Skin epidermis (tissue), 12 donors: ENCODE data around the gene UNC5C.
A peak's percentile ranks its signal among the peaks of the same experiment; 100 is the strongest.

Experiments
- H3K27ac ChIP-seq, 21 experiments: fragments of 200-600 bp; sonication (generic) in 11 of 21; one replicate each; pipeline ENCODE4 v1.5.0; 2020; ENCODE audit warnings: mild to moderate bottlenecking in 3 of 21, inconsistent platforms in 2 of 21, moderate library complexity in 2 of 21
- H3K4me3 ChIP-seq, 7 experiments: fragments of 200-600 bp; sonication (generic) in 2 of 7; one replicate each; pipeline ENCODE4 v1.5.0; 2020; ENCODE audit warnings: inconsistent platforms in 2 of 7, mild to moderate bottlenecking in 2 of 7, moderate library complexity in 1 of 7

UNC5C gene

DNA sequence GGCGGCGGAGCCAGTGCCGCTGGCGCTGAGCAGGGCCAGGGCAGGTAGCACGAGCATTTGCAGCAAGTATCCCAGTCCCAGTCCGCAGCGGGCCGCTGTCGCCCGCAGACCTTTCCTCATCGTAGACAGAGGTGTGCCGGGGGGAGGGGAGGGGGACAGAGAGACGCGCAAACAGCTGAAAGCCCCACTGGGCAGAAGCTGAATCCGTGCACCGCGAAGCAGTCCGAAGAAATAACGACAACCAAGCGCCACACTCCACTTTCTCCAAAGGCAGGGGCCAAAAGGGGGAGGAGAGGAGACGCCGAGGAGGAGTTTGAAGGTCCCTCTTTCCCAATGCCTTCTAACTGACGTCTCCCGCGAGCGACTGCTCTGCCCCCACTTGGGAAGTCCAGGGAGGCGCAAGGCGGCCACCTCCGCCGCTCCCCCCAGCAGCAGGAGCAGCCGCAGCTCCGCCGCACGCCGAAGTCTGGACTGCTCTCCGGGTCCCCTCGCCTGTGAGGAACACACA is at the start of gene UNC5C:
TSS of gene UNC5C (minus strand) at position 236 of the 508 bp plus-strand sequence.
- peak within 1 kb of the TSS; percentile 19 to 41 (median 30) for H3K4me3 ChIP-seq
- H3K27ac ChIP-seq = peak within 1 kb of the TSS in 7 of 21 experiments; percentile 0 to 43 (median 28)

DNA sequence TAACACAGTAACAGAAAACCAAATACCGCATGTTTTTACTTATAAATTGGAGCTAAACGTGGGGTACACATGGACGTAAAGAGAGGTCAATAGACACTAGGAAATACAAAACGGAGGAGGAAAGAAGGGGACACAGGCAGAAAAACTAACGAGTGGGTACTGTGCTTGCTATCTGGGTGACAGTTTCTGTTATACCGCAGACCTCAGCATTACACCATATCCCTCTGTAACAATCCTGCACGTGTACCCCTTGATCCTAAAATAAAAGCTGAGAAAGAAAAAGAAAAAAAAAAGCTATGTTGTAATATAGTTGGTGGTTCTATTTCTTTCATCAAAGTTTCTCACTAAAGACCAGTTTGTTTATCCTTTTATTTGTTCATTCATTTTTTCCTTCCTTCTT is 47.9 kb upstream of the UNC5C start:
- Histone ChIP-seq H3K27ac (no peak overlapping the region), H3K4me3 (no peak overlapping the region)

DNA sequence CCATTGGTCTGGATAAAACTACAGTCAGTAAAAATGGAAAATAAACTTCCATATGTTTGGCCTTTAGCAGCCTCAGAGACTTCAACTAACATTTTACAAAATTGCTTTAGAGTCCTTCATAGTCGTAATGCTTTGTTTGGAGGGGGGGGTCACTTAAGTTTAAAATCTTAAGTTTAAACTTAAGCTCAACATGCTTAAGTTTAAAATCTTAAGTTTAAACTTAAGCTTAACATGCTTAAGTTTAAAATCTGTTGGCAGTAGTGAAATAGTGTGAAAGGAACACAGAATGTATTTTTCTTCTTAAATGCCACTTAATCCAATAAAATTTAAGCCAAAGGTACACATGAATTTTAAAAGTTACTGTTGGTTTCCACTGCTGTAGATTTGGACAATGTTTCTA is 45.9 kb upstream of the UNC5C start:
- H3K27ac ChIP-seq = no peak overlapping the region
- no peak overlapping the region for H3K4me3 ChIP-seq

DNA sequence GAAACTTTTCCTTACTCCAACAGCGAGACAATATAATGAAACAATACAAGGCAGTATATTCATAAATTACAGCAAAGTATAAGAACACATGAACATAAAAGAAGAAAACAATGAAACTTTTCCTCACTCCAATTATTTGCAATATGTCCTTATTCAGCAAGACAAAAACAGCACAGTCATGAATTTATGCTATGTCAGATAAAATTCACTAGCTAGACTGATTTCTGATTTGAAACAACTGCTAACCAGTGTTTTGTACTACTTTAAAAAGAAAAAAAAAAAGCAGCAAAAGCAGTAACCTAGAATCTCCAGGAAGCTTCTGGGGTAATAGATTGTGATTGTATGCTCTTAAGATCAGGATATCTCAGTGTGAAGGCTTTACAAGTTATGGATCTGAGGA is 45.2 kb upstream of the UNC5C start:
- H3K4me3 ChIP-seq = no peak overlapping the region
- H3K27ac ChIP-seq = no peak overlapping the region

DNA sequence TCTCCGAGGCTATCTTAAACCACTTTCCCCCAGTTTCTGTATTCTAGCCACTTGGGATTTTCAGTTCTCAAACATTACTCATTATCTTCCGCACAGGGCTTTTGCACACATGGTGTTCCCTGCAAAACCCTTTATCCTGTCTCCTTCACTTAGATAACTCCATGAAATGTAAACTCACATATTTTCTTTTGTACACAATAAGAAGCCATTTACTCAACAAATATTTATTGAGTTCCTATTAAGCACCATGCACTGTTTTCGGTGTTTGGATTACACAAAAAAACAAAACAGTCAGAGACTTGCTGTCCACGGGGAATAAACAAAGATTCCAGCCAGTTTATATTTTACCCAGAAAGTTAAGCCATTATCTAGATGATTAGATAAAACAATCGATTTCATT is 42.5 kb upstream of the UNC5C start:
- Histone ChIP-seq H3K4me3 (no peak overlapping the region), H3K27ac (no peak overlapping the region)

DNA sequence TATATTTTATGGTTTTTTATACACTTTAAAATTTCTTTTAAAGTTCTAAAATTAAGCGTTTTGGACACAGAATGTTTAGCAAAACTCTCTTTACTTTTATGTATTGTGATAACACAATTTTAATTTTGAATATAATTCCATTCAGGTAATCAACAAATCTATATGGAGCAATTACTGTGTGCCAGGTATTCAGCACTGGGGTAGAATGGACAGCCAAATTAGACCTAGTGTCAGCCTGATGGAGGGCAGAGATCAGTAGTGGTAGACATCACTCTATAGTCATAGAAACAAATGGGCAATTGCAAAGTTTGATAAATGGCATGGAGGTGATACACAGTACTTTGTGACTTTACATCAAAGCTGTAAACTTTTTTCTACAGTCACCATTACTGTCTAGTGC is 41.8 kb upstream of the UNC5C start:
- Histone ChIP-seq H3K4me3 (no peak overlapping the region), H3K27ac (no peak overlapping the region)

DNA sequence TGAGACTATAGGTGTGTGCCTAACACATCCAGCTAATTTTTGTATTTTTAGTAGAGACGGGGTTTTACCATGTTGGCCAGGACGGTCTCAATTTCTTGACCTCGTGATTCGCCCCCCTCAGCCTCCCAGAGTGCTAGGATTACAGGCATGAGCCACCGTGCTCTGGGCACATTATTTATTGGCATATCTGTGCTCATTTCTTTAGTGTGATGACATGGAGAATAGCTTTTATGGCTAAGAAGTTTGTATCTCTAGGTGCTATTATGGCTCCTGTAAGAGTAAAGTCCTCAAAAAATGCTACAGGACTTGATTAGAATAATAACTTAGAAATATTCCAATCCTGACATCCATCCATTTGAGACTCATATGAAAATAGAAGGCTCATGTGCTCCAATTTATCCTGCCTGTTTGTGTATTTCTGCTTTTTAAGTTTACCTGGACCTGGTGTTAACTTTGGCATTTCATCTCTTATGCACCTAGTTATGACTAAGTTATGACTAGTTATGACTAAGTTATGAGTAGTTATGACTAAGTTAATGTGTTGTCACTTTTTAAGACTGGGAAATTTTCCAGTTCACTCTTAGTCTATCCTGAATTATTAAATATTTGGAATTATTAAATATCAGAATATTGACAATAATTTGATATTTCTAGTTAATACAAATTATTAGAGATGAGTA is 36.4 kb upstream of the UNC5C start:
- no peak overlapping the region for H3K4me3 ChIP-seq
- H3K27ac ChIP-seq = no peak overlapping the region

DNA sequence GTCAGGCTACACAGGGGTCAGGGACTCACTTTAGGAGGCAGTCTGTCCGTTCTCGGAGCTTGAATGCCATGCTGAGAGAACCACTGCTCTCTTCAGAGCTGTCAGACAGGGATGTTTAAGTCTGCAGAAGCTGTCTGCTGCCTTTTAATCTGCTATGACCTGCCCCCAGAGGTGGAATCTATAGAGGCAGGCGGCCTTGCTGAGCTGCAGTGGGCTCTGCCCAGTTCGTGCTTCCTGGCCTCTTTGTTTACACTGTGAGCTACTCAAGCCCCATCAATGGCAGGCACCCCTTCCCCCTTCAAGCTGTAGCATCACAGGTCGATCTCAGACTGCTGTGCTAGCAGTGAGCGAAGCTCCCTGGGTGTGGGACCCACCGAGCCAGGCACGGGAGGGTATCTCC is 31.5 kb upstream of the UNC5C start:
- Histone ChIP-seq H3K4me3 (no peak overlapping the region), H3K27ac (no peak overlapping the region)

DNA sequence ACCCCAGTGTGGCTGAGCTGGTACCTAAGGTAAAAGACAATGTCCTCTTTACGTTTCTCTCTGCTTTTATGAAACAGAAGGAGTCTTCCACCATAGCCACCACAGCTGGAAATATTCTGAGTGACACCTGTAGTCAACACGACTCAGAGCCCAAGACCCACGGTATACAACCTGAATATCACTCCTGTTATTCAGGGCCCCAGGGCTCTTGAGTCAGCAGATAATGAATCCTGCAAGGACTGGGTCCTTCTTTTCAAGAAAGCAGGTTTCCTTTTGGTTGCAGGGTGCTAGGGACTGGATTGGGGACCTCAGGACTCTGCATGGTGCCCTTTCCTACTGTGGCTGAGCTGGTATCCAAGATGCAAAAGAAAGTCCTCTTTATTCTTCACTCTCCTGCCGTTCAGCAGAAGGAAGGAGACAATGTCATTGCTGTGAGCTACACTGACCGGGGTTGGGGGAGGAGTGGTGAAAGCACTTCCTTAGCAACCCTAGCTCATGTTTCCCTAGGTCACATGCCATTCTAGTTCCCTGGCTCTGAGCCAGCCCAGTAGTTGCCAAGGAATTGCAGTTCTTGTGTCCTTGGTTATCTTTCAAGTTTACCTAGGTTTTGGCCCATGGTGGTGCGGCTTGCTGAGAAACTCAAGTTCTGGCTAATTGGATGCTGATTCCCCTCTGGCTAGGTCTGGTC is 23.7 kb upstream of the UNC5C start:
- no peak overlapping the region for H3K27ac ChIP-seq
- no peak overlapping the region for H3K4me3 ChIP-seq

DNA sequence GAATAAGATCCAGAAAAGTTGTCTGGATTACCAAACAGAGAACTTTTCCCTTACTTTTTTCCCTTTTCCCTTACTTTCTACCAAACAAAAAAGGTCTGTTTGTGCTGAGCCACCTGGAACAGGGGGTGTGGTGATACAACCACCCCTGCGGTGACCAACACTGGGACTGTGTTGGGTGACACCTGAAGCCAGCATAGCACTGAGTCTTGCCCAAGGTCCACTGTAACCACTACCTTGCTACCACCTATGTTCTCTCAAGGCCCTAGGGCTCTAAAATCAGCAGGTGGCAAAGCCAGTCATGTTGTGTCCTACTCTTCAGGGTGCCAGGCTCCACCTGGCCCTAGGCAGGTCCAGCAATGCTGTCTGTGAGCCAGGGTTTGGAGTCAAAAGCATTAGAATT is 22.8 kb upstream of the UNC5C start:
- Histone ChIP-seq H3K27ac (no peak overlapping the region), H3K4me3 (no peak overlapping the region)

DNA sequence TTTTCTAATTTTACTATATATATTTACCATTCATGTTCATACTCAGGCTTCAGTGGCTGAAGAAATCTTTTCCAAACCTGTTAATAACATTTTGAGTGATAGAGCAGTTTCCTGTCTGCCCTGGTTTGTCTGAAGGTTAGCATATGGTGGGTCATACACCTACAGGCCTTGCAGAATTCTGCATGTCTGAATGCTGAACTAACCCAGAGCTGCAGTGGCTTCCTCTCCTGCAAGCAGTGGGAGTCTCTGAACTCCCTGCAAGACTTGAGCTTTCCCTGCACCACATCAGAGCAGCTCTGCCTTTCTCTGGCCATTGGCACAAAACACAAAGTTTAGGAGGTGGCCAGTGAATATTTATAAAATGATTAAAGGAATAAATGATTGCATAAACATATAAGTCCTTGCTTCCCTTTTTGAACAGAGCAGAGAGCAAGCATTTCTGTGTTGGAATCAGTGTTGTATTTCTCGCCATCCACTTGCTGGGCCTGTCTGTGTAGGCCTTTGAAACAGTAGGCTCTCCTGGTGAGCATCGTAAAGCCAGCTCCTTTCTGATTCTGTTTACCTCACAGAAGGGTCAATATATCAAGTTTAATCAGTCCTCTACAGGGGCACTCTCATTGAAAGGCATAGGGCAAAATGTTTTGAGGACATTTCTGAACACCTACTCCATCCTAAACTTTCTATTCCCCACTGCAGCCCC is 15.0 kb upstream of the UNC5C start:
- Histone ChIP-seq H3K4me3 (no peak overlapping the region), H3K27ac (no peak overlapping the region)

DNA sequence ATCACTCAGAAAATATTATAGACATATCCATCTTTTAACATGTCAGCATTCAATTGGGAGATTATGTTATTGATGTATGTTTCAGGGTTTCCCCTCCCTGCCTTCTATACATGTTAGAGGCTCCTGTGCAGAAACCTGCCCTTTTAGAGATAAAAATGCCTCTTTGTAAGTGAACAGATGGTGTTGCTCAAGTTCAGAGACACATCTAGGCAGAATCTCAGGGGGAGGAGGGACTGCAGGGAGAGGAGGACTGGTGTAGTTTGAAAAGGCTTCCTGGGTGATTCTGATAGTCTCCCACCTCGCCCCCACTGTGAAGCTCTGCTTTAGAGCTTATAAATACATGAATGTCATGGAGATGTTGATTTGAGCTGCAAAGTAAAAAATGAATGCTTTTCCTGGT is 12.0 kb upstream of the UNC5C start:
- no peak overlapping the region for H3K27ac ChIP-seq
- H3K4me3 ChIP-seq = no peak overlapping the region

DNA sequence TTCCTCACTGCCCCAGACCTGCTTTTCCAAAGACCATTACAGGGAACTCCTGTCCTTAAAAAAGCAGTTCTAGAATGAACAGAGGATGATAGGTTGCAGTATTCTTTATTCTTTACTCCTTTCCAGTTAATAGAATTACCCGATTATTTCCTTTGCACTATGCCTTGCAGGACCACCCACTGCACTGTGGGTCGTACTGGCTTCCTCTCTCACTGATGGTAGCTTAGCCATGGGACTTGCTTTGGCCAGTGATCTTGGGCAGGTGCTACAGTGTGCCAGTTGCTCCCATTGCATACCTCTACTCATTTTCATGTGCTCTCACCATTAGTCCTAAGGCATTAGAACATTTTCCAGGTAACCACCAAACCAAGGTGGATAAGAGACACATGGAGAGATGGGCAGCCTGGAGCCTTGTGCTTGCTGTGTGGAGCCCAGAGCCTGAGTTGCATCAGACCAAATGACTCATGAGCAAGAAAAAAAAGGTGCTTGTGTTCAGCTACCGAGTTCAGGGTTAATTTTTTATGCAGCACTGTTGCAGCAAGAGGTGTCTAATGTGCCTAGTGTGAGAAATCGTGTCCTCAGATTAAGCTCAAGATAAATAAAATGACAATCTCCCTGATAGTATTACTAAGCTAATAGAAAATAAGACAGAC is 7.6 kb upstream of the UNC5C start:
- no peak overlapping the region for H3K27ac ChIP-seq

DNA sequence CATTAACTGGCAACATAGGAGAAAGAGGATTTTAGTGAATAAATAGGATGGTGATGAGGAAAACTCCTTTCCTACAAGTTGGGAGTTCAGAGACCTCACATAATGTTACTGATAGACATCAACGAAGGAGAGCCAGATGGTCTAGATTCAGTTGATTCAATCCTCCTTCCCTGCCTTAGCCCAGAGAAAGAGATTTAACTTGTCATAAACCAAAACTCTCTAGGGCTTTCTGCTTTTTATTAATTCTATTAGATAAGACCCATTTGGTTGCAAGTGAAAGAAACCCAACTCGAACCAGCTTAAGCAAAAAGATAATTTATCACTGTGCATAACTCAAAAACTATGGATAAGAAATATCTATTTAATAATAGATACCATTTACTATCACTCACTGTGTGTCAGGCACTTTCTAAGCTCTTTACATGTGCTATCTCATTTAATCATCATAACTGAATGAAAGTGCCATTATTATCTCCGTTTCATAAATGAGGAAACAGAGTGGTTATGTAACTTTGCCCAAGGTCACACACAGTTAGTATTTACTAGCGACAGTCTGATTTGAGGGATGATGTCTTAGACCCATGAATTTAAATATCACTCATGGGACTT is 4.3 kb upstream of the UNC5C start:
- Histone ChIP-seq H3K4me3 (no peak overlapping the region), H3K27ac (no peak overlapping the region)

More for the DNA sequence above, 7.6 kb upstream of the UNC5C start:
- no peak overlapping the region for H3K4me3 ChIP-seq

DNA sequence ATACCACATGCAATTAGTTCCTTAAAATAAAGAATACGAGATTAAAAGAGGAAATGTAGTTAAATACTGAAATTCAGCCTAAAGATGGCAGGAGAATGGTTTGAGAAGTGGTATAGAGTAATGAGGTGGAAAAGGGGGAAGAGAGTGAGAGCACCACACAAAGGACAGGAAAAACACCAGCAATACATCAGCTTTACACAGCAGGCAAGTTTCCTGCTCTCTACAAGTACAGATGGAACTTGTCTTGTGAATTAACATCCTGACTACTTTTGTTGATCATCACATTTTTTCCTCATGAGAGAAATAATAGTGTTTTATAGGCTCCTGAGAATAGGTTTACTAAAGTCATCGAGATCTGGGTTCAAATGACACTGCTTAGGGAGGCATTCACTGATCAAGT is 2.9 kb upstream of the UNC5C start:
- H3K27ac ChIP-seq = no peak overlapping the region

DNA sequence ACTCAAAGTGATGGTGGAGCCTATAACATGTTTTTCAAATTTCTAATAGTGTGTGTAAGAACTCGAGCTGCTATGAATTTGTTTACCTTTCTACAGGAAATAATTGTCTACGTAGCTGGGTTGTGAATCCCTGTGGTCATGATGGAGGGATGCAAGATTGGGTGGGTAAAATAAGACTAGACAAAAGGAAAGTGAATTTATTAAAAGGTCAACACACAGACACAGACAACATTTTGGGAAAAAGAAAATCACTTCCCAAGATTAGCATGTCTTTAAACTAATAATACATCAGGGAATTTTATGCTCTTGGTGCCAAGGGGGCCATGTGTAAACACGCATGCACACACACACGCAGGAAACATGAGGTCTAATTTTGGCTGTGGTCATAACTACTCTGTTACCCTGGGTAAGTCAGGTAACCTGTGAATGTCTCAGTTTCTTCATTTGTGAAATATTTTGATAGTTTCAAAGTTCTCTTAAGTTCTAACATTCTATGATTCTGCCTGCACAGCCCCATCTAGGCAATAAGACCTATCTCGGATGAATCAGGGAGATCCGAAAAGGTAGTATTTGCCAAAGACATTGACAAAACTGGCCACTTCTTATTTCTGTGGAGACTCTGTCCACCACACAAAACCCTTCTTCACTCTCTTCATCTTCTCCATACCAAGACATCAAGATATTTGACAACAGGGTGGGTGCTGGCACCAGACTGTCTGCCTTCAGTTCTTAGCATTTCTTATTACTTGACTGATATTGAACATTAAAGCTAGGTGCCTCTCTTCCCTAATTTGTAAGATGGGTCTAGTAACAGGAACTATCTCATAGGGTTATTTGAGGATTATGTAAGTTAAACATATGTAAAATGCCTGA is 1.6 kb upstream of the UNC5C start:
- Histone ChIP-seq H3K4me3 (peak overlapping the region in 5 of 7 experiments; percentile 19 to 41 (median 24)), H3K27ac (no peak overlapping the region)

More for the DNA sequence above, 2.9 kb upstream of the UNC5C start:
- H3K4me3 ChIP-seq = no peak overlapping the region

DNA sequence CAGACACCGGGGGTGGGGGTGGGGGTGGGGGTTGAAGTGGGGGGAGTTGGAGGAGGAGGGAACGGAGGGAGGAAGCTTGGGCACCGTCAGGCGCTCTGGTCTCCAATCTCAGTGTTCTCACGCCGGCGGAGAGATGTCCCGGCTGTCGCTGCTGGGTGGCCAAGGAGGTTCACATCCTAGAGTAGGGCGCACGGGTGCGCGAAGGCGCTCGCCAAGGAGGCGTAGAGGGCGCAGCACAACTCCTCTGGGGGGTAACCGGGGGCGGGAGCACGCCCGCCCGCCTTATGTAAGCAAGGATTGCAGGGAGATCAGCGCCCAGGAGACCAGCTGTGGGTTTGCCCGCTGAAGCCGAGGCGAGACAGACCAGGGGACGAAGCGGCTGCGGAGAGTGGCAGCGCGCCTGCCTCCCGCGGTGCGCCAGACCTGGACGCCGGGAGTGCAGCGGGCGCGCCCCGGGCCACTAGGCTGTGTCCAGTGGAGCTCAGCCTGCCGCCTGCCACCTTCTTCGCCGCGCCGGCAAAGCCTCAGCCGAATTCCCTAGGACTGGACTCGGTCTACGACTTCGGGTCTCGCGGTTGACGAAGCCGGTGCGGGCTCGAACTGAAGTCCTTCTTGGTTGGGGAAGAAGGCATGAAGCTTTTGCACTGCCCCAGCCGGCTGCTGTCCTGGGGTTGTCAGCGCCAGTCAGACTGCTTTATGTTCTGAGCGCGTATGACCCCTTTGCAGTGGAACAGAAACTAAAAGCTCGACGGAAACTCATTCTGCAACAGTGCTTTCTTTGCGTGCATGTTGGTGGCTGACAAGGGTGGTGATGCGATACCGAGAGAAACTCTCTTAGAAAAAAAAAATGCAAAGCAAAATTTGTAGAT is 707 bp upstream of the UNC5C start:
- Histone ChIP-seq H3K4me3 (peak overlapping the region; percentile 19 to 41 (median 30)), H3K27ac (peak overlapping the region in 6 of 21 experiments; percentile 0 to 43 (median 28))
